Activated T-helper 1 cell treated with anti-CD3 and anti-CD28 coated beads, Interleukin-12 subunit alpha, Interleukin-12 subunit beta, Interleukin-2, Interleukin-4 antibody, amounts not matched to agents 30 ng/mL and 10 ng/mL and 1 ng/mL, durations not matched to agents 14 hours and 24 hours and 36 hours (primary cell): ENCODE measurements around the gene DPP6. TPM values are rescaled to one million over a fixed set of nuclear protein-coding genes. Genes with fewer than 3 reads are reported as not detected.

ENCODE experiments used
- DNase-seq: peaks from one replicate; pipeline ENCODE4 v3.0.0; 2021; ENCODE audit warnings: low spot score
- H3K27ac Mint-ChIP-seq: one replicate; pipeline ENCODE4 v1.8.0; 2021; ENCODE audit warnings: mild to moderate bottlenecking, mixed read lengths
- H3K27me3 Mint-ChIP-seq: one replicate; pipeline ENCODE4 v1.8.0; 2022; ENCODE audit warnings: mild to moderate bottlenecking, moderate library complexity, mixed read lengths; ENCODE audit not compliant: insufficient read depth
- H3K36me3 Mint-ChIP-seq: one replicate; pipeline ENCODE4 v1.8.0; 2021; ENCODE audit warnings: low read depth, mixed read lengths
- H3K4me1 Mint-ChIP-seq: one replicate; pipeline ENCODE4 v1.8.0; 2021; ENCODE audit warnings: low read depth, mixed read lengths
- H3K4me3 Mint-ChIP-seq: one replicate; pipeline ENCODE4 v1.8.0; 2021; ENCODE audit warnings: mild to moderate bottlenecking, moderate library complexity, mixed read lengths
- H3K9me3 Mint-ChIP-seq: one replicate; pipeline ENCODE4 v1.8.0; 2021; ENCODE audit warnings: mixed read lengths
- intact Hi-C: fragments of 100-400 bp; cut with micrococcal nuclease; formaldehyde crosslinking; loops from one replicate; pipeline ENCODE4 v1.15.1; 2024
- total RNA-seq: library from RNA; stranded (reverse); gene quantifications from 2 replicates; pipeline ENCODE4 v1.2.3, GENCODE V29; 2022

DPP6 gene
- total RNA-seq, 1 donor from 2014 or later = not detected

DNA sequence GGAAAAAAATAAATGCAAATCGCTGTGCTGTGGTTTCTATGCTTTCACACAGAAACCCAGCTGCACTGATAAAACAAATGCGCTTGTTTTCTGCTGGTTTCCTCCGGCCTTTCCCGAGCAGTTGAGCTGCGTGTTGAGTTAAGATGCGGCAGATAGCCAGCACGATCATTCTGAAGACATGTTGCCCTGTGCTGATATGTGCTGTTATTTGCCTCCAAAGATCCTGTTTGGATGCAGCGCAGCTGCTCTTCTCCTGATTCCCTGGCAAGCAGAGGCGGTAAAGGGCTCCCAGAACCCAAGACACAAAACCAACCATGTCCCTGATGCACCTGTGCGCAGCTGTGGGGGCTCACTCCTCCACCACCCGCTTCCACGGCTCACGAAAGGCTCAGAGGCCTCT lies 725.3 kb downstream of the DPP6 start:
- Mint-ChIP-seq H3K36me3 (peaks cover 2% of the 10 kb centered on the region), H3K27ac (no peak overlapping the region), H3K4me3 (no peak overlapping the region), H3K4me1 (no peaks in the 10 kb centered on the region), H3K27me3 (no peaks in the 10 kb centered on the region), H3K9me3 (peaks cover 22% of the 10 kb centered on the region)
- DNase-seq = no peak
- intact Hi-C loops = no loop called here

DNA sequence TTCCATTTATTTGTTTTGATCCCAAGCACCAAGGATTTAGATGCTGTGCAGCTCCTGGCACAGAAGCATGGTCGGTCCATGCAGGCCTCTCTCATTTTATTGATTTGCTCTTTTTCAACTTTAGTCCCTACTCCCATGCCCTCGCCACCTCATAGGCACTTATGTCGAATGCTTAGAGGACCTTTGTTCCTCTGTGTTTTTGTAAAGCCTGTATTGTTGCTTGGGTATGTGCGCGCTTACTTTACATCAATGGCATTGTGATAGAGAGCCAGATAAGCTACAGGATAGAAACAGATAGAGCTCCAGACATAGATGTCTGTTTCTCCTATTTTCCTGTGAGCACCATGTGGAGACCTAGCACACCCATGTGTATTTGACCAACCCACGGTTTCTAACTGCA lies 725.7 kb downstream of the DPP6 start:
- no peak overlapping the region for H3K4me3 Mint-ChIP-seq
- no peak for DNase-seq
- H3K27ac Mint-ChIP-seq = no peak overlapping the region
- H3K27me3 Mint-ChIP-seq = no peaks in the 10 kb centered on the region
- intact Hi-C loops = no loop called here
- H3K36me3 Mint-ChIP-seq = peaks cover 2% of the 10 kb centered on the region
- no peaks in the 10 kb centered on the region for H3K4me1 Mint-ChIP-seq
- H3K9me3 Mint-ChIP-seq = peaks cover 22% of the 10 kb centered on the region

DNA sequence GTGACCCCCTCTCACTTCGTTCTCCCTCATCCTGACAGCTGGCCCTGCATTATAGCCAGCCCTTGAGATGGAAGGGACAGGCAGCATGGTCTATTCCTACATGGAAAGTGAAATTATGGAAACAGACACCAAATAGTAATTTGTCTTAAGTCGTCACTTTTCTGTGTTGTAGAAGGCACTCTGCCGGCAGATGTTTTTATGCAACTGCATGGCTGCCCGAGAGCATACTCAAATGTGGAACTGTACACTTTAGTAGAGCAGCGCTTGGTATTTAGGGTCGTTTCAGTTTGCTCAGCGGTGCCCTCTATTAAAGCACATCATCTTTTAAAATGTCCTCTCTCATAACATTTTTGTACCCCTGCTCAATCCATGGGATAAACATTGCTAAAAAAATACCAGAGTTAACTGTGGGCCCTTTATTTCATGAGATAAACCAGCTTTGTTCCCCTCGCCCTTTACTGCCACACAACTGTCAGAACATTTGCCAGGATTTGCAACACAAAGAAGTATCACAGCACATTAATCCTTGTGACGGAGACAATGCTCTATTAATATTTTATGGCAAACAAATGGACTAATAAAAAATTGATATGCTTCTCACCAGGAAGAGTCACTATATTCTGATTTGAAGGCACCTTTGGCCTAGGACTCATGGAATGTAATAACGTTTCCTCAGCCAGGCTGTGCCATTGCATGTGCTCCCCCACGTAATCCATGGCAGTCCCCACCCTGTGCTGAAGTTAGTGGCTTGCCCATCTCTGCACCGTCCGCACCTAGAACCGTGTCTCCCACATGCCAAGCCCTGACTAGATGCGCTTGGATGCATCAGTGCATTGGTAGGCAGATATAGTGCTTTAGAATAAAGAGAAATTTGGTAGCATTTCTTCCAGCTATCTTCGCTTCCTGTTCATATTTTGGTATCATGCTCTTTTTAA lies 729.4 kb downstream of the DPP6 start:
- Mint-ChIP-seq H3K27ac (no peak overlapping the region), H3K36me3 (peaks cover 2% of the 10 kb centered on the region), H3K4me3 (no peak overlapping the region), H3K27me3 (peaks cover 2% of the 10 kb centered on the region), H3K4me1 (no peaks in the 10 kb centered on the region), H3K9me3 (peaks cover 25% of the 10 kb centered on the region)
- DNase-seq = no peak
- intact Hi-C loops = no loop called here

GRCh38 chr7:154783281-154783909 lies 731.2 kb downstream of the DPP6 start:
- intact Hi-C loops = no loop called here
- peaks cover 18% of the 10 kb centered on the region for H3K9me3 Mint-ChIP-seq
- no peak overlapping the region for H3K4me3 Mint-ChIP-seq
- no peak for DNase-seq
- no peaks in the 10 kb centered on the region for H3K4me1 Mint-ChIP-seq
- no peak overlapping the region for H3K27ac Mint-ChIP-seq
- peaks cover 2% of the 10 kb centered on the region for H3K36me3 Mint-ChIP-seq
- H3K27me3 Mint-ChIP-seq = peaks cover 2% of the 10 kb centered on the region

DNA sequence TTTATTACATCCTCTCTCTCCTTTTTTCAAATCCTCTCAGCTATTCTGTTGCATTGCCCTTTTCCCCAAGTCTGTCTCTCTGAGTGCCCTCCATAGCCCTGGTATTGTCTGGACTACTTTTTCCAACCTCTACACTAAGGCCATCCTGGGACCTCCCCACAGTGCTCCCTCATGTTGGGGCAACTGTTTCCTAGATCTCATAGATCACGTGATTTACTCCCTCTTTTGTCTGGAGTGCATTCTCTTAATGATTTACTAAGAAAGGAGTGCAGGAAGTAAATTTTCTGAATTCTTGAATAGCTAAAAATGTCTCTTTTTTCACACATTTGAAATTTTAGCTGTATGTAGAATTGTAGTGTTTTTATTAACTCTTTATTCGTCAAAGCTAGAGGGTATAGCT lies 733.7 kb downstream of the DPP6 start:
- DNase-seq = no peak
- Mint-ChIP-seq H3K27ac (no peak overlapping the region), H3K4me3 (no peak overlapping the region), H3K9me3 (peaks cover 13% of the 10 kb centered on the region), H3K27me3 (peaks cover 2% of the 10 kb centered on the region), H3K4me1 (no peaks in the 10 kb centered on the region), H3K36me3 (no peaks in the 10 kb centered on the region)
- intact Hi-C loops = no loop called here

GRCh38 chr7:154789404-154789803 lies 737.2 kb downstream of the DPP6 start:
- H3K4me1 Mint-ChIP-seq = no peaks in the 10 kb centered on the region
- peaks cover 13% of the 10 kb centered on the region for H3K9me3 Mint-ChIP-seq
- intact Hi-C loops = no loop called here
- no peak for DNase-seq
- H3K4me3 Mint-ChIP-seq = no peak overlapping the region
- H3K27ac Mint-ChIP-seq = no peak overlapping the region
- peaks cover 2% of the 10 kb centered on the region for H3K27me3 Mint-ChIP-seq
- H3K36me3 Mint-ChIP-seq = no peaks in the 10 kb centered on the region

DNA sequence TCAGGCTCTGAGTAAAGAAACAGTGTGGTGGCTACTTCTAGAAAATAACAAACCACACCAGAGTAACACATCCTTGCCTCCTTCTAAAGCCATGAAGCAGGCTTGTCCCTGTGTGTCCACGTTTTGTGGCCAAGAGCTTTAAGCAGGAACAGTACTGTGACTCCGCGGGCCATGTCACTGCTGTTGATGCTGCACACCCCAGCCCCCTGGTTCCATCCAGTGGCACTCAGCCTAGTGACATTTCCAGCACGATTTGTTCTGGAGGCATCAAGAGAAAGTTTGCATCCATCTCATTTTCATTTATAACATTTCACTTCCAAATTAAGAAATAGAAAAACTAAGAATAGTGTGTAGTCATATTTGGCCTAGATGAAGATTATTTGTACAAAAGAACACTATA lies 739.4 kb downstream of the DPP6 start:
- intact Hi-C loops = no loop called here
- no peak overlapping the region for H3K4me3 Mint-ChIP-seq
- no peaks in the 10 kb centered on the region for H3K36me3 Mint-ChIP-seq
- H3K27me3 Mint-ChIP-seq = no peaks in the 10 kb centered on the region
- no peak overlapping the region for H3K27ac Mint-ChIP-seq
- peaks cover 4% of the 10 kb centered on the region for H3K9me3 Mint-ChIP-seq
- DNase-seq = no peak
- H3K4me1 Mint-ChIP-seq = no peaks in the 10 kb centered on the region

GRCh38 chr7:154792436-154793055 lies 740.3 kb downstream of the DPP6 start:
- Mint-ChIP-seq H3K4me3 (no peak overlapping the region), H3K36me3 (no peaks in the 10 kb centered on the region), H3K27ac (no peak overlapping the region), H3K27me3 (no peaks in the 10 kb centered on the region), H3K9me3 (peaks cover 4% of the 10 kb centered on the region), H3K4me1 (no peaks in the 10 kb centered on the region)
- intact Hi-C loops = no loop called here
- no peak for DNase-seq

- Mint-ChIP-seq H3K27ac (no peak overlapping the region), H3K4me1 (no peaks in the 10 kb centered on the region), H3K27me3 (no peaks in the 10 kb centered on the region), H3K9me3 (no peaks in the 10 kb centered on the region), H3K4me3 (no peak overlapping the region), H3K36me3 (no peaks in the 10 kb centered on the region)
- intact Hi-C loops = no loop called here
- DNase-seq = no peak
Observed at GRCh38 chr7:154794147-154794780, 742.1 kb downstream of the DPP6 start.

GRCh38 chr7:154795014-154795413 lies 742.8 kb downstream of the DPP6 start:
- Mint-ChIP-seq H3K9me3 (no peaks in the 10 kb centered on the region), H3K27me3 (no peaks in the 10 kb centered on the region), H3K36me3 (no peaks in the 10 kb centered on the region), H3K4me1 (no peaks in the 10 kb centered on the region), H3K4me3 (no peak overlapping the region), H3K27ac (no peak overlapping the region)
- intact Hi-C loops = no loop called here
- no peak for DNase-seq

DNA sequence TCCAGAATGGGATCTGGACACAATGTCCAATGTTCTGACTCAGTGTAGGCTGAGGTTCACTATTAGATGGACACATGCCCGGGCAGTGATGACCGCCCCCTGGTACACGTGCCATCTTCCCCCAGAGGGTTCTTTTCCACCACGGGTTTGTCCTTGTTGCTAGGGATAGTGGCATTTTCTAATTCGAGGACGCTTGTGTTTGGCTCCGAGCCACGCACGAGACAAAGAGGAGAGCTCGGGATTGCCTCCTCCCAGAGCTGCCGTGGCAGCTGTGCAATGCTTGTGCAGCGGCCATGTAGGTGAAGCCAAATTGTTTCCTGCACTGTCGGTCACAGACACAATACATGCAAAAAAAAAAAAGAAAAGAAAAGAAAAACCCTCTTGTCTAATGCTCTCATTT lies 743.2 kb downstream of the DPP6 start:
- no peak for DNase-seq
- Mint-ChIP-seq H3K27me3 (no peaks in the 10 kb centered on the region), H3K9me3 (no peaks in the 10 kb centered on the region), H3K4me1 (no peaks in the 10 kb centered on the region), H3K27ac (no peak overlapping the region), H3K36me3 (no peaks in the 10 kb centered on the region), H3K4me3 (no peak overlapping the region)
- intact Hi-C loops = no loop called here

- Mint-ChIP-seq H3K27ac (no peak overlapping the region), H3K4me1 (no peaks in the 10 kb centered on the region)
- intact Hi-C loops = no loop called here
Observed at GRCh38 chr7:154804449-154804848, 752.3 kb downstream of the DPP6 start.

GRCh38 chr7:154812027-154812426 lies 759.8 kb downstream of the DPP6 start:
- Mint-ChIP-seq H3K9me3 (peaks cover 23% of the 10 kb centered on the region), H3K27me3 (no peaks in the 10 kb centered on the region), H3K4me3 (no peak overlapping the region), H3K36me3 (no peaks in the 10 kb centered on the region), H3K4me1 (no peaks in the 10 kb centered on the region), H3K27ac (no peak overlapping the region)
- DNase-seq = no peak
- intact Hi-C loops = no loop called here

More at GRCh38 chr7:154804449-154804848, 752.3 kb downstream of the DPP6 start:
- Mint-ChIP-seq H3K36me3 (no peaks in the 10 kb centered on the region), H3K4me3 (no peak overlapping the region), H3K27me3 (no peaks in the 10 kb centered on the region), H3K9me3 (no peaks in the 10 kb centered on the region)
- DNase-seq = no peak
